Thyroid gland (tissue), 4 donors: ENCODE measurements around the gene FMC1. TPM values are rescaled to one million over a fixed set of nuclear protein-coding genes. Genes with fewer than 3 reads are reported as not detected.

Experiments
- DNase-seq, 2 donors: peaks; one replicate each; pipeline ENCODE4 v3.0.0-alpha.2; 2019
- H3K27ac ChIP-seq, 3 donors: fragments of 200-600 bp; sonication (generic); 1 replicate in 2 of 3; 2 replicates in 1 of 3; pipeline ENCODE4 v1.5.1; 2016 to 2019; ENCODE audit warnings: mild to moderate bottlenecking in 1 of 3, moderate library complexity in 1 of 3
- H3K27me3 ChIP-seq: fragments of 200-600 bp; sonication (generic); one replicate; pipeline ENCODE4 v1.5.1; 2019
- H3K36me3 ChIP-seq, 2 donors: fragments of 200-600 bp; sonication (generic); one replicate each; pipeline ENCODE4 v1.5.1; 2016 to 2019
- H3K4me1 ChIP-seq, 2 donors: fragments of 200-600 bp; sonication (generic); one replicate each; pipeline ENCODE4 v1.5.1; 2017 to 2019
- H3K4me3 ChIP-seq, 3 donors: fragments of 200-600 bp; sonication (generic); replicated peaks in 1 of 3; 1 replicate in 2 of 3; 2 replicates in 1 of 3; pipeline ENCODE4 v1.5.1; 2016; ENCODE audit warnings: mild to moderate bottlenecking in 1 of 3
- H3K9me3 ChIP-seq: fragments of 200-600 bp; sonication (generic); one replicate; pipeline ENCODE4 v1.5.1; 2017
- POLR2A ChIP-seq, 2 donors: fragments of 450-650 bp; IDR thresholded peaks; one replicate each; pipeline ENCODE4 v1.6.1; 2017; ENCODE audit warnings: antibody characterized with exemption in 2 of 2, mild to moderate bottlenecking in 2 of 2, moderate library complexity in 1 of 2
- WGBS, 2 donors: methylation state at CpG; one replicate each; pipeline ENCODE4 v1.1.5; 2017; 5-methylcytosine and 5-hydroxymethylcytosine counted together
- intact Hi-C: fragments of 100-400 bp; cut with DNase I; formaldehyde crosslinking; loops from one replicate; pipeline ENCODE4 v1.15.1; 2023
- total RNA-seq, 4 donors: library from RNA; depleted of rRNA; stranded (reverse); fragments of >200 nt; gene quantifications; one replicate each; pipeline ENCODE4 v1.2.3, GENCODE V29; 2016
- TF ChIP-seq, protein P1 (sequence below), 6 experiments: fragments of 200-600 bp in 3 of 6; fragments of 450-650 bp in 3 of 6; sonication (generic) in 3 of 6; IDR thresholded peaks; one replicate each; pipeline ENCODE4 v1.5.1; 2016 to 2019; ENCODE audit warnings: antibody characterized with exemption in 6 of 6, mild to moderate bottlenecking in 2 of 6, inconsistent platforms in 1 of 6, moderate library complexity in 1 of 6

FMC1 gene, protein sequence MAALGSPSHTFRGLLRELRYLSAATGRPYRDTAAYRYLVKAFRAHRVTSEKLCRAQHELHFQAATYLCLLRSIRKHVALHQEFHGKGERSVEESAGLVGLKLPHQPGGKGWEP
- 10 to 100 TPM; 11.9 to 26.4 (median 23.0) TPM for total RNA-seq

DNA sequence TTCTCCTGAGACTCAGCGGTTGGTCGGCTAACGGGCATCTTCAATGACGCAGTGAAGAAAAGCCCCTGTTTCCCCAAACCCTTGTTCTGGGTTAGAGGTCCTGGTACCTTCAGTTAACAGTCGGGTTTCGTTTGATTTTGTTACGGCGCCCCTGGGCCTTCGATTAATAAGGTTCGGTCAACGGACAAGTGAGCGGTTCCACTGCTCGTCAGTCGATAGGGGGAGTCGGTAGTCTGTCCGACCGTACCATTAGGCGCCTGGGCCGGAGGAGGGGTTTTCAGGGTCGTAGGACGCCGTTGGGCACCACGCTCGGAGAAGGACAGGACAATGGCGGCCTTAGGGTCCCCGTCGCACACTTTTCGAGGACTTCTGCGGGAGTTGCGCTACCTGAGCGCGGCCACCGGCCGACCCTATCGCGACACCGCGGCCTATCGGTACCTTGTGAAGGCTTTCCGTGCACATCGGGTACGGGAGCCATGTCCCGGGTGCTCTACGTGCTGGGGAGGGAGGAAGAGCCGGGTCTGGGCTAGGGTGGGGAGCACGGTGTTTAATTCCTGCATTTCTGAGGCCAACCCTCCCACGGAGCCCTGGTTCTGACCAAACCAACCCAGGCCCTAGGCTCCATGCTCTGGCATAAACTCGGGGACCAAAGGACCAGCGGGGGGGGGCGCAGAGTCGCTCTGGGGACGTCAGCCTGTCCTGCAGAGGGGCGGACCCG lies at the start of gene FMC1:
Gene FMC1, plus strand, starts transcription at position 280 of the 718 bp plus-strand sequence. Its CDS starts 48 bp downstream, at position 328.
- peak; percentile 95 to 96 for DNase-seq
- peak within 1 kb of the TSS; percentile 65 to 93 (median 89) for H3K4me3 ChIP-seq
- no peaks in the 10 kb centered on the region for H3K9me3 ChIP-seq
- no peaks in the 10 kb centered on the region for H3K36me3 ChIP-seq
- H3K27me3 ChIP-seq = no peaks in the 10 kb centered on the region
- peaks cover 6 to 17% of the 10 kb centered on the region in 2 donors for H3K4me1 ChIP-seq
- TF ChIP-seq POLR2A (IDR thresholded peaks at IDR 0.05) = peak; percentile 63 to 91
- TF ChIP-seq, protein P1, sequence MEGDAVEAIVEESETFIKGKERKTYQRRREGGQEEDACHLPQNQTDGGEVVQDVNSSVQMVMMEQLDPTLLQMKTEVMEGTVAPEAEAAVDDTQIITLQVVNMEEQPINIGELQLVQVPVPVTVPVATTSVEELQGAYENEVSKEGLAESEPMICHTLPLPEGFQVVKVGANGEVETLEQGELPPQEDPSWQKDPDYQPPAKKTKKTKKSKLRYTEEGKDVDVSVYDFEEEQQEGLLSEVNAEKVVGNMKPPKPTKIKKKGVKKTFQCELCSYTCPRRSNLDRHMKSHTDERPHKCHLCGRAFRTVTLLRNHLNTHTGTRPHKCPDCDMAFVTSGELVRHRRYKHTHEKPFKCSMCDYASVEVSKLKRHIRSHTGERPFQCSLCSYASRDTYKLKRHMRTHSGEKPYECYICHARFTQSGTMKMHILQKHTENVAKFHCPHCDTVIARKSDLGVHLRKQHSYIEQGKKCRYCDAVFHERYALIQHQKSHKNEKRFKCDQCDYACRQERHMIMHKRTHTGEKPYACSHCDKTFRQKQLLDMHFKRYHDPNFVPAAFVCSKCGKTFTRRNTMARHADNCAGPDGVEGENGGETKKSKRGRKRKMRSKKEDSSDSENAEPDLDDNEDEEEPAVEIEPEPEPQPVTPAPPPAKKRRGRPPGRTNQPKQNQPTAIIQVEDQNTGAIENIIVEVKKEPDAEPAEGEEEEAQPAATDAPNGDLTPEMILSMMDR (IDR thresholded peaks at IDR 0.05) = peak in 4 of 6 experiments; percentile 49 to 58 (median 53)
- peak within 1 kb of the TSS; percentile 97 to 100 (median 99) for H3K27ac ChIP-seq
- WGBS, 2 donors = 0 to 1% methylated on average over 13 to 40 of the region's 54 CpGs
- intact Hi-C loops = loop anchor here (10.0 kb wide), 1 partner anchor 144 kb away; the partner anchor contains the start of gene KLRG2

DNA sequence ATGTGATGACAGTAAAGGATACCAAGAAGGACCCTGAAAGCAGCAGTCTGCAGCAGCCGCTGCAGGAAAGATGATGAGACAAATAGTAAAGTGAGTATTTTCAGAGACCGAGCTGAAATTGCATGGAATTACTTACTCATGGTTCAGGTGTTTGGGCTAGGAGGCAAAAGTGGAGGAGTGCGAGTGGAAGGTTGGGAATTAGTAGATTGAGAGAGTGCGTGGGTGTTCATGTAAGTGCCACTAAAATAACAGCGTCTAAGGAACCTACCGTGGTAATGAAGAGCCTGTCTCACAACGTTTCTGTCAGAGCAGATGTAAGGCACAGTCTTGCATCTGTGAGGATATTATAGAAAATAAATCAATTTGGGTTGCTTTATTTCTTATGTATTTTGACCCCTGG lies 48.3 kb upstream of the FMC1 start:
- H3K4me1 ChIP-seq = peaks cover 0 to 3% of the 10 kb centered on the region in 2 donors
- TF ChIP-seq POLR2A (IDR thresholded peaks at IDR 0.05) = no peak
- TF ChIP-seq, protein P1 (IDR thresholded peaks at IDR 0.05) = no peak
- DNase-seq = no peak
- WGBS, 2 donors = 77 to 78% methylated on average over 7 of the region's 7 CpGs
- intact Hi-C loops = no loop called here
- no peak overlapping the region for H3K4me3 ChIP-seq
- H3K27ac ChIP-seq = no peak overlapping the region
- no peaks in the 10 kb centered on the region for H3K9me3 ChIP-seq
- H3K27me3 ChIP-seq = no peaks in the 10 kb centered on the region
- peaks cover 0 to 10% of the 10 kb centered on the region in 2 donors for H3K36me3 ChIP-seq

DNA sequence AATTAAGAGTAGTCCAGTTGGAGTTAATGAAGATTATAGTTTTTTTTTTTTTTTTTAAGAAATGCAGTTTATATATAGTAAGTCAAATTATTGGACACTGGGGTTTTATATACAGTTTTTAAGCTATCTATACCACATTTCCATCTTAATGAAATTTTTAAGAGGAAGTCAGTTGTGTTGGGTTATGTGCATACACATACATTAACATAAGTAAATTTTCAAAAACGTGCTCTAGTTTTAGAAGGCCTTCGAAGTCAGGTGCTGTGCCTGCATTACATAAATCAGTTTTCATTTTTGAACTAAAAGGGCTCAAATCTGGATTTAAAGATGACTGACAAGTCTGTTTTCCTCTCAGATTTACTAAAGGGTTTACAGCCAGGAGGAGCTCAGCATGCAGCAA lies 47.6 kb upstream of the FMC1 start:
- Histone ChIP-seq H3K36me3 (peaks cover 0 to 10% of the 10 kb centered on the region in 2 donors), H3K4me3 (no peak overlapping the region), H3K9me3 (no peaks in the 10 kb centered on the region), H3K27me3 (no peaks in the 10 kb centered on the region), H3K27ac (no peak overlapping the region), H3K4me1 (no peaks in the 10 kb centered on the region)
- 89 to 90% methylated on average over 2 of the region's 2 CpGs for WGBS, 2 donors
- DNase-seq = no peak
- intact Hi-C loops = no loop called here
- TF ChIP-seq POLR2A (IDR thresholded peaks at IDR 0.05) = no peak
- TF ChIP-seq, protein P1 (IDR thresholded peaks at IDR 0.05) = no peak

DNA sequence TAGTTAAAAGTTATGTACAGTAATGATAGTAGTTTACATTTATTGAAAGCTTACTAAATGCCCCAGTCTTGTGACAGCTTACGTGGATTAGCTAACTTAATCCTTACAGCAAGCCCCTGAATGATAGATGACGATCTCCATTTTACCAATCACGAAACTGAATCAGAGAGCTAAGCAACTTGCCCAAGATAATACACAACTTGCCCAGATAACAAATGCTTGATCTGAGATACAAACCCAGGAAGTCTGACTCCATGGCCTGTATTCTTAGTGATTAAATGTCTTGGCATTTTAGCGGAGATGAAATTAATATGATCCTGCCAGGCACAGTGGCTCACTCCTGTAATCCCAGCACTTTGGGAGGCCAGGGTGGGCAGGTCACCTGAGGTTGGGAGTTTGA lies 46.9 kb upstream of the FMC1 start:
- H3K4me1 ChIP-seq = no peaks in the 10 kb centered on the region
- intact Hi-C loops = no loop called here
- no peak overlapping the region for H3K27ac ChIP-seq
- no peak for DNase-seq
- no peaks in the 10 kb centered on the region for H3K27me3 ChIP-seq
- H3K9me3 ChIP-seq = no peaks in the 10 kb centered on the region
- TF ChIP-seq, protein P1 (IDR thresholded peaks at IDR 0.05) = no peak
- TF ChIP-seq POLR2A (IDR thresholded peaks at IDR 0.05) = no peak
- peaks cover 0 to 10% of the 10 kb centered on the region in 2 donors for H3K36me3 ChIP-seq
- 98 to 99% methylated on average over 4 of the region's 4 CpGs for WGBS, 2 donors
- H3K4me3 ChIP-seq = no peak overlapping the region

DNA sequence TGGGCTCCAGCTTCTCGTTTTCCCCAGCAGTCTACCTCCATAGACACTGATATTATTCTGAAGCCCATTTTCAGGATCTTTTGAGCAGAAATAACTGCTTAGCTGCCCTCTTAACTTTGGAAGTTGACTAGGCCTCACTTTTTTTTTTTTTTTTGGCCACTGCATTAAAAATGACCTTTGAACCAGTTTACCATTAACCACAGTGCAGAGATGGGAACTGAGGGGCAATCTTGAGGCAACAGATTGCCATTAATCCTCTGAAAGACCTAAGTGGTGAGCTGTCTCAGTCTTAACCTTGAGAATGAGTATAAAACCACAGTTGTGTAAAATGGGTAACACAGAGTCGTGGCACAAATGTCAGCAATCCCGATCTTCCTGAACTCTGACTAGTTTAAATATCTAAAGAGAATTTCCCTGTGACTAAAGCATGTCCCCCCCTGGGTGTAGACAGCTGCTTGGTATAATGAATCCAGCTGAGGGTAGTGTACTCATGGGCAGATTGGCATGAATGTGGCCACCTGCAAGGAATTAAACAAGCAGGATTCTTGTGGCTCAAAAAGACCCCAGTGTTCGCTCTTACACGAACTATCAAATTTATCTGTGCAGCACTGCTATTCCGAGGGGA lies 46.1 kb upstream of the FMC1 start:
- H3K27ac ChIP-seq = no peak overlapping the region
- TF ChIP-seq POLR2A (IDR thresholded peaks at IDR 0.05) = no peak
- TF ChIP-seq, protein P1 (IDR thresholded peaks at IDR 0.05) = no peak
- intact Hi-C loops = no loop called here
- H3K27me3 ChIP-seq = no peaks in the 10 kb centered on the region
- no peaks in the 10 kb centered on the region for H3K4me1 ChIP-seq
- no peak overlapping the region for H3K4me3 ChIP-seq
- no peak for DNase-seq
- 94 to 96% methylated on average over 6 of the region's 6 CpGs for WGBS, 2 donors
- H3K9me3 ChIP-seq = no peaks in the 10 kb centered on the region
- H3K36me3 ChIP-seq = peaks cover 0 to 10% of the 10 kb centered on the region in 2 donors
